ENCODE measurements around the gene STAM. TPM values are rescaled to one million over a fixed set of nuclear protein-coding genes. Genes with fewer than 3 reads are reported as not detected.

STAM gene
- total and polyA plus RNA-seq, 10 of the 15 experiments (the other 5 are each of a cell fraction or from before 2014, with no cell fraction given) = 8.8 to 15.9 (median 14.4) TPM

- BruUV-seq (replicated peaks) = no TSS peak
- H3K36me3 ChIP-seq (ENCODE audit: control insufficient read depth in 2 of 2, insufficient read depth in 2 of 2, low read length in 1 of 2) = no peaks in the 10 kb centered on the region
- ChIA-PET RAD21 (ENCODE audit: unreplicated experiment) (no interaction called here), CTCF (no interaction called here), POLR2A (no interaction called here), SMC1A (ENCODE audit: uncharacterized antibody, unreplicated experiment) (interaction anchor here (0.7 kb wide), 1 partner anchor 57 kb away, joined by 4 read pairs; no protein-coding TSS in a partner anchor)
- intact Hi-C loops (cut with micrococcal nuclease; ENCODE audit: unreplicated experiment) (no loop called here), in situ Hi-C loops (cut with MboI) (loop anchor here (25.0 kb wide), 1 partner anchor 893 kb away; no protein-coding TSS in a partner anchor)
- no peak overlapping the region for H3K4me2 ChIP-seq (ENCODE audit: control insufficient read depth, insufficient read depth)
- H4K20me1 ChIP-seq (ENCODE audit: control insufficient read depth, insufficient read depth) = no peaks in the 10 kb centered on the region
- H2AFZ ChIP-seq (ENCODE audit: control insufficient read depth, low read depth, low read length) = no peak overlapping the region
- TF ChIP-seq, protein P1, sequence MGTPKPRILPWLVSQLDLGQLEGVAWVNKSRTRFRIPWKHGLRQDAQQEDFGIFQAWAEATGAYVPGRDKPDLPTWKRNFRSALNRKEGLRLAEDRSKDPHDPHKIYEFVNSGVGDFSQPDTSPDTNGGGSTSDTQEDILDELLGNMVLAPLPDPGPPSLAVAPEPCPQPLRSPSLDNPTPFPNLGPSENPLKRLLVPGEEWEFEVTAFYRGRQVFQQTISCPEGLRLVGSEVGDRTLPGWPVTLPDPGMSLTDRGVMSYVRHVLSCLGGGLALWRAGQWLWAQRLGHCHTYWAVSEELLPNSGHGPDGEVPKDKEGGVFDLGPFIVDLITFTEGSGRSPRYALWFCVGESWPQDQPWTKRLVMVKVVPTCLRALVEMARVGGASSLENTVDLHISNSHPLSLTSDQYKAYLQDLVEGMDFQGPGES (IDR thresholded peaks at IDR 0.05) = no peak
- TF ChIP-seq RAD21 (IDR thresholded peaks at IDR 0.05; ENCODE audit: insufficient read depth, low read depth, low read length) (no peak), NBN (IDR thresholded peaks at IDR 0.05) (no peak)
- TF ChIP-seq, protein P2, sequence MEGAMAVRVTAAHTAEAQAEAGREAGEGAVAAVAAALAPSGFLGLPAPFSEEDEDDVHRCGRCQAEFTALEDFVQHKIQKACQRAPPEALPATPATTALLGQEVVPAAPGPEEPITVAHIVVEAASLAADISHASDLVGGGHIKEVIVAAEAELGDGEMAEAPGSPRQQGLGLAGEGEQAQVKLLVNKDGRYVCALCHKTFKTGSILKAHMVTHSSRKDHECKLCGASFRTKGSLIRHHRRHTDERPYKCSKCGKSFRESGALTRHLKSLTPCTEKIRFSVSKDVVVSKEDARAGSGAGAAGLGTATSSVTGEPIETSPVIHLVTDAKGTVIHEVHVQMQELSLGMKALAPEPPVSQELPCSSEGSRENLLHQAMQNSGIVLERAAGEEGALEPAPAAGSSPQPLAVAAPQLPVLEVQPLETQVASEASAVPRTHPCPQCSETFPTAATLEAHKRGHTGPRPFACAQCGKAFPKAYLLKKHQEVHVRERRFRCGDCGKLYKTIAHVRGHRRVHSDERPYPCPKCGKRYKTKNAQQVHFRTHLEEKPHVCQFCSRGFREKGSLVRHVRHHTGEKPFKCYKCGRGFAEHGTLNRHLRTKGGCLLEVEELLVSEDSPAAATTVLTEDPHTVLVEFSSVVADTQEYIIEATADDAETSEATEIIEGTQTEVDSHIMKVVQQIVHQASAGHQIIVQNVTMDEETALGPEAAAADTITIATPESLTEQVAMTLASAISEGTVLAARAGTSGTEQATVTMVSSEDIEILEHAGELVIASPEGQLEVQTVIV (IDR thresholded peaks at IDR 0.05; ENCODE audit: borderline replicate concordance, partially characterized antibody) = no peak
- no peaks in the 10 kb centered on the region for H3K27me3 ChIP-seq (replicated peaks in 1 of 2; ENCODE audit: control insufficient read depth in 2 of 2, insufficient read depth in 2 of 2, low read length in 1 of 2)
- DNase-seq (ENCODE audit: low read depth, low spot score) (no peak), FAIRE-seq (no peak), ATAC-seq (no peak)
- H3K27ac ChIP-seq (ENCODE audit: control insufficient read depth, insufficient read depth) = no peak overlapping the region
- no peak overlapping the region for H3K9ac ChIP-seq (ENCODE audit: control insufficient read depth, insufficient read depth, low read length)
- H3K4me3 ChIP-seq = no peak overlapping the region
- H3K9me3 ChIP-seq (replicated peaks; ENCODE audit: control insufficient read depth, insufficient read depth, low read length) = no peaks in the 10 kb centered on the region
- no peaks in the 10 kb centered on the region for H3K4me1 ChIP-seq (ENCODE audit: control insufficient read depth, insufficient read depth, low read length)
- 79% methylated on average over 8 of the region's 8 CpGs for WGBS (ENCODE audit: insufficient coverage, insufficient replicate concordance, low lambda C conversion rate, missing lambda C conversion rate)
- no peaks in the 10 kb centered on the region for H3K79me2 ChIP-seq (ENCODE audit: control insufficient read depth, insufficient read depth, low read length)
Observed at GRCh38 chr10:17730667-17731066, 86.7 kb downstream of the STAM start.
